Nephron progenitor cell (in vitro differentiated cells): ENCODE measurements around the gene IL3RA.

Source experiments
- DNase-seq: peaks from one replicate; pipeline ENCODE4 v3.0.0; 2021
- H3K27ac Mint-ChIP-seq: 2 replicates; pipeline ENCODE4 v1.8.0; 2021; ENCODE audit warnings: mild to moderate bottlenecking, moderate library complexity, mixed read lengths
- H3K27me3 Mint-ChIP-seq: 2 replicates; pipeline ENCODE4 v1.8.0; 2021; ENCODE audit warnings: mild to moderate bottlenecking, low read depth, mixed read lengths; ENCODE audit not compliant: poor library complexity
- H3K36me3 Mint-ChIP-seq: 2 replicates; pipeline ENCODE4 v1.8.0; 2021; ENCODE audit warnings: low read depth, mixed read lengths
- H3K4me1 Mint-ChIP-seq: 2 replicates; pipeline ENCODE4 v1.8.0; 2021; ENCODE audit warnings: mixed read lengths
- H3K4me3 Mint-ChIP-seq: 2 replicates; pipeline ENCODE4 v1.8.0; 2021; ENCODE audit warnings: mild to moderate bottlenecking, moderate library complexity, mixed read lengths
- H3K9me3 Mint-ChIP-seq: 2 replicates; pipeline ENCODE4 v1.8.0; 2021; ENCODE audit warnings: mild to moderate bottlenecking, moderate library complexity, mixed read lengths
- CTCF ChIP-seq: fragments of 200-600 bp; sonication (generic); IDR thresholded peaks from 2 replicates; pipeline ENCODE4 v1.5.0; 2021; ENCODE audit warnings: antibody characterized with exemption

The IL3RA gene

DNA sequence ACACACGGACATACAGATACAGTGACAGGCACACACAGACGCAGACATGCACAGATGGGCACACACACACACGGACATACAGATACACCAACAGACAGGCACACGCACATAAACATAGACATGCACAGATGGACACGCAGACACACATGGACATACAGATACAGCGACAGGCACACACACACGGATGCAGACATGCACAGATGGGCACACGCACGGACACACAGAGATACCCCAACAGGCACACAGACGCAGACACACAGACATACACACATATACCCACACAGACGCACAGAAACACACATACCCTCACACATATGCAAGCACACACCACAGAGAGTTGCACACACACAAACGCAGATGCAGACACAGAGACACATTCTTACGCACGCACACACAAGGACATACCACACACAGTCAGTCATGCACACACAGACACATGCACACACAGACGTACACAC is 79.8 kb downstream of the IL3RA start:
- peaks cover 18% of the 10 kb centered on the region for H3K9me3 Mint-ChIP-seq

GRCh38 chrX:1416965-1417760 is 80.6 kb downstream of the IL3RA start:
- Mint-ChIP-seq H3K9me3 (peaks cover 26% of the 10 kb centered on the region), H3K27me3 (peaks cover 8% of the 10 kb centered on the region), H3K4me1 (no peaks in the 10 kb centered on the region), H3K27ac (no peak overlapping the region), H3K36me3 (peaks cover 23% of the 10 kb centered on the region), H3K4me3 (no peak overlapping the region)
- no peak for TF ChIP-seq CTCF
- DNase-seq, result no peak

More for the DNA sequence above, 79.8 kb downstream of the IL3RA start:
- DNase-seq, result no peak
- TF ChIP-seq CTCF, result no peak
- H3K4me3 Mint-ChIP-seq, result no peak overlapping the region
- H3K27me3 Mint-ChIP-seq, result peaks cover 12% of the 10 kb centered on the region
- peaks cover 23% of the 10 kb centered on the region for H3K36me3 Mint-ChIP-seq
- no peak overlapping the region for H3K27ac Mint-ChIP-seq
- no peaks in the 10 kb centered on the region for H3K4me1 Mint-ChIP-seq

DNA sequence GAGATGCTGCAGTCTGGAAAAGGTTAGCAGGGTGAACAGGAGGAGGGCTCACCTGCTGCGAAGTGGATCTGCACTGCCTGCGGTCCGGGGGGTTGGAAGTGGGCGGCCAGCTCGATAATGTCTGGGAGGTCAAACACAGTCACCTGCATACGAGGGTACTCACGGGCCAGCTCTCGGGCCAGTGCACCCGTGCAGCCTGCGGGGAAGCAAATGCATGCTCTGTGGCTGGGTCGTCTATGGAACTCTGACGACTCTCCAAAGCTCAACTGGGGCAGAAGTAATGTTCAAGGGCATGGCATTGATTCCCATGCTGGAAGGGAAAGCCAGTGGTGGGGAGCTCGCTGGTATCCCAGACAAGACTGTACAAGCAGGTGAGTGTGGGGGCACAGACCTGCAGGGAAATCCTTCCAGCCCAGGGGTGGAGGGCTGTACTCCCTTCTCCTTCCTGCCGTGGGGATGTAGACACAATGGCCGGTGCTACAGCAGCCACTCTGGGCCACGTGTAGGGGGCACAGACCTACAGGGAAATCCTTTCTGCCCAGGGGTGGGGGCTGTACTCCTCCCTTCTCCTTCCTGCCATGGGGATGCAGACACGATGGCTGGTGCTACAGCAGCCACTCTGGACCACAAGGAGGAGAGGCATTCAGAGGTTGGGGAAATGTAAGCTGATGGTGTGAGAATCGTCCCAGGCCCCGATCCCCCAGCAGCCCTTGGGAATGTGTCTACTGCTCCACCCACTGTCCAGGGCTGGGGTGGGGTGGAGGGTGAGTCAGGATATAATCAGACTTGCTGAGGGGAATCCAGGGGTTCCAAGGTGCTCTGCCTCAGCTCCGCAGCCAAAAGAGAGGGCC is 81.6 kb downstream of the IL3RA start:
- Mint-ChIP-seq H3K9me3 (peaks cover 36% of the 10 kb centered on the region), H3K4me3 (no peak overlapping the region), H3K4me1 (no peaks in the 10 kb centered on the region), H3K27me3 (peaks cover 8% of the 10 kb centered on the region), H3K27ac (no peak overlapping the region), H3K36me3 (peaks cover 15% of the 10 kb centered on the region)
- no peak for TF ChIP-seq CTCF
- DNase-seq, result no peak

- Mint-ChIP-seq H3K9me3 (peaks cover 44% of the 10 kb centered on the region), H3K27me3 (peaks cover 5% of the 10 kb centered on the region), H3K36me3 (peaks cover 6% of the 10 kb centered on the region), H3K27ac (no peak overlapping the region), H3K4me1 (no peaks in the 10 kb centered on the region), H3K4me3 (no peak overlapping the region)
- no peak for DNase-seq
- TF ChIP-seq CTCF, result no peak
Measured at GRCh38 chrX:1418901-1419544, 82.4 kb downstream of the IL3RA start.

- no peak overlapping the region for H3K4me3 Mint-ChIP-seq
- no peaks in the 10 kb centered on the region for H3K4me1 Mint-ChIP-seq
- peaks cover 52% of the 10 kb centered on the region for H3K9me3 Mint-ChIP-seq
- H3K27me3 Mint-ChIP-seq, result peaks cover 4% of the 10 kb centered on the region
- no peaks in the 10 kb centered on the region for H3K36me3 Mint-ChIP-seq
- no peak for DNase-seq
- TF ChIP-seq CTCF, result no peak
- H3K27ac Mint-ChIP-seq, result peak overlapping the region; percentile 76
Measured at GRCh38 chrX:1419545-1420355, 83.2 kb downstream of the IL3RA start.
